ENCODE results near the gene ACTN4.

Gene ACTN4

DNA sequence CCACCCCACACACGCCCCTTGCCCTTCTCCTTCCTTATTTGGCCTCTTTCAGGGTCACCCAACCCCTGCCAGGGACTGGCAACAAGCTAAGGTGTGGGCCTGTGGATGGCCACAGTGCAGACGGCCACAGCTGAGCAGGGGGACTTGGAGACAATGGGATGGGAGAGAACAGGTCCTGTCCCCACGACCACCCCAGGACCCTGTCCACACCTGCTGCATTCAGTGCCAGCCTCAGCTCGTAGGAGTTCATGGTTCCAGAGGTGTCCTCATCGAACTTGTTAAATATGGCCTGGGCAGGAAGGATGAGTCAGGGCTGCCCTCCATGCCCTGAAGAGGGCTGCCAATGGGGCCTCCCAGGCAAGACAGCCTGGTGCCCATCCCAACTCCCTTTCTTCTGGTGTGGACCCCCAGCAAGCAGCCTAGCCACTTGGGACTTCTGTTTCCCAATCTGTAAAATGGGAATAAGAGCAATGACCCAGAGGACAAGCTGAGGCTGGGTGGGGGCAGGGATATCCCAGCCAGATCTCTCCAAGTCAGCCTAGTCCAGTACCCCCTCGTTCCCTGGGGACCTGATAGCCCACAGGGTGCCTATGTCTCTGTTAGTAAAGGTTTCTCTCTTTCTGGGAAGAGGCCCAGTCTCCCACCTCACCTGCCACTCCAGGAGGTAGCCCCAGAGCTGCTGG, 86.2 kb downstream of the ACTN4 start:
- H3K4me3 ChIP-seq (ENCODE audit: low read length) = no peak overlapping the region
- no peak overlapping the region for H3K9ac ChIP-seq (ENCODE audit: low read depth, low read length)
- H3K4me2 ChIP-seq (ENCODE audit: low read length) = no peak overlapping the region
- H3K9me3 ChIP-seq (replicated peaks; ENCODE audit: low read length) = no peaks in the 10 kb centered on the region
- H3K4me1 ChIP-seq (ENCODE audit: control insufficient read depth, insufficient read depth, low read length) = peaks cover 25% of the 10 kb centered on the region
- H3K36me3 ChIP-seq (ENCODE audit: insufficient read depth, low read length) = peaks cover 38% of the 10 kb centered on the region
- H3K27me3 ChIP-seq (ENCODE audit: control insufficient read depth, insufficient read depth, low read length) = no peaks in the 10 kb centered on the region

DNA sequence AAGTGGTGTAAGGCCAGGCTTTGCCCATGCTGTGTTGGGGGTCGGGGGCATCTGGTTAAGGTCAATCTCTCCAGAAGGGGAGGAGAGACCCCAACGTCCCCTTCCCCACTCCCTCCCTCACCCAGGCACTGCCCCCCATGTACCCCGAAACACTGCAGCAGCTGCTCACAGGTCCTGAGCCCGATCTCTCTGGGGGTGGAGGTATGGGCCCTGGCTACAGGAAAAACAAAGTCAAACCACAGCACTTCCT, 86.7 kb downstream of the ACTN4 start:
- no peaks in the 10 kb centered on the region for H3K27me3 ChIP-seq (ENCODE audit: control insufficient read depth, insufficient read depth, low read length)
- H3K36me3 ChIP-seq (ENCODE audit: insufficient read depth, low read length) = peaks cover 35% of the 10 kb centered on the region
- no peak overlapping the region for H3K4me2 ChIP-seq (ENCODE audit: low read length)
- H3K4me1 ChIP-seq (ENCODE audit: control insufficient read depth, insufficient read depth, low read length) = peaks cover 25% of the 10 kb centered on the region
- H3K9me3 ChIP-seq (replicated peaks; ENCODE audit: low read length) = no peaks in the 10 kb centered on the region
- H3K9ac ChIP-seq (ENCODE audit: low read depth, low read length) = no peak overlapping the region
- H3K4me3 ChIP-seq (ENCODE audit: low read length) = no peak overlapping the region

DNA sequence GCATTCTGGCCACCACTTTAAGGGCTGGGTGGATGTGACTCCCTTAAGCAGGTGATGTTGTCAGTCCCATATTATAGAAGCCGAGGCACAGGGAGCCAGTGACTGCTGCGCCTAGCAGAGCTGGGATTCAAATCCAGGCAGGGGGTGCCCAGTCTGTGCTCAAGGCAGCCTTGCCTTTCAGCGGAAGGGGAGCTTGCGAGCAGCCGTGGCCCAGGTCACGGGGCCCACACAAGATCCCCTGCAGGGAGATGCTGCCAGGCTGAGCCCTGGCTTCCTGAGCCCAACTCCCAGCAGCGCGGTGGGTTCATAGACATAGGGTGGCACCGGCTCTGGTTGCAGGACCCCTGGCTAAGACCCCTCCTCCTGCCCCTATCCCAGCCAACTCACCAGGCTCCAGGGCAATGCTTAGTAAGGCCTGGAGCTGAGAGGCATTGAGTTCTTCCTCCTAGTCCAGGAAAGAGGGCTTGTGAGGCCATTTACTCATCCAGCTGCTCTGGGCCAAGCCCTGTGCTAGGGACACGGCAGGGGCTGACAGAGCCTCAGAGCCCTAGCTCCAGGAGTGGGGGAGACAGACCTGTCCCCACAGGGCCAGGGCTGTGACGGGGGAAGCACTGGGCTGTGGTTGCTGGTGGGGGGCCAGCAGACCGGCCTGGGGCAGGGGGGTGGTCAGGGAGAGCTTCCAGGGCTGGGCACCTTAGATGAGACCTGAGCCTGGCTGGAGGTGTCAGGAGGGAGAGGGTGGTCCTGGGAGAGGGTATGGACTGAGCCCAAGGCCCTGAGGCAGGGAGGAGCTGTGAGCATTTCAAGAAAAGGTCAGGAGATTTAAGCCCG, 87.2 kb downstream of the ACTN4 start:
- no peak overlapping the region for H3K4me3 ChIP-seq (ENCODE audit: low read length)
- no peaks in the 10 kb centered on the region for H3K27me3 ChIP-seq (ENCODE audit: control insufficient read depth, insufficient read depth, low read length)
- H3K4me1 ChIP-seq (ENCODE audit: control insufficient read depth, insufficient read depth, low read length) = peaks cover 25% of the 10 kb centered on the region
- H3K9me3 ChIP-seq (replicated peaks; ENCODE audit: low read length) = no peaks in the 10 kb centered on the region
- H3K36me3 ChIP-seq (ENCODE audit: insufficient read depth, low read length) = peaks cover 31% of the 10 kb centered on the region
- H3K9ac ChIP-seq (ENCODE audit: low read depth, low read length) = no peak overlapping the region
- H3K4me2 ChIP-seq (ENCODE audit: low read length) = no peak overlapping the region

DNA sequence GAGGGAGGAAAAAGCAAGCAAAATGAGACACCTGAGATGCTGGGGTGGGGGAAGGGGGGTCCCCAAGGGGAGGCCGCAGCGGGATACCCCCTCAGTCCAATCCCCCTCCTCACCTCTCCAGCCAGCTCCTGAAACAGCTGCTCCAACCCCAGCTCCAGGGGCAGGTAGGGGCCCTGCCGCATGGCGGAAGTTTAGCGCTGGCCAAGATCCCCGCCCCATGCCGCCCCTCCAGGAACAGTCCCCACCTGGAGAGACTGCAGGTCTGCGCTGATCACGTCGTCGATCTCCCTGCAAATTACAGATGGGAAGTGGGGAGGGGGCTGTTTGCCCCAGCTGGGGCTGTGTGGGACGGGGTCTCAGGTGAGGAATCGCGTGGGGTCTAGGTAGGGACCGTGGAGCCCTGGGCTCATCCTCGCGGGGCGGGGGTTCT, 87.8 kb downstream of the ACTN4 start:
- Histone ChIP-seq H3K4me1 (ENCODE audit: control insufficient read depth, insufficient read depth, low read length) (peaks cover 25% of the 10 kb centered on the region), H3K9ac (ENCODE audit: low read depth, low read length) (no peak overlapping the region), H3K27me3 (ENCODE audit: control insufficient read depth, insufficient read depth, low read length) (no peaks in the 10 kb centered on the region), H3K9me3 (replicated peaks; ENCODE audit: low read length) (no peaks in the 10 kb centered on the region), H3K4me2 (ENCODE audit: low read length) (no peak overlapping the region), H3K36me3 (ENCODE audit: insufficient read depth, low read length) (peaks cover 25% of the 10 kb centered on the region), H3K4me3 (ENCODE audit: low read length) (no peak overlapping the region)

DNA sequence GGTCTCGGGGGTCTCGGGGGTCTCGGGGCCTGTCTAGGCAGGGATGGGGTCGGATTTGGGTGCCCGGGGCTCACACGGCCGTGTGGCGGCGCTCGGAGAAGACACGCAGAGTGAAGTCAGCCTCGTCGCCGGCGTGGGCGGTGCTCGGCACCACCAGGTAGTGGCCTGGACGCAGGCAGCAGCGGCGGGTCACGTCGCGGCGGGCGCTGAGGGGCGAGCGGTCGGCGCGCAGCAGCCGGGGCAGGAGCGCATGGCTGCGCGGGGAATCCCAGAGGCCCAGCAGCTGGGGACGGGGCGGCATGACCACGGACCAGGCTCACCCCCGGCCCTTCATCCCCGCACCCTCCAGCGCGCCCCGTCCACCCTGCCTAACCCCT, 88.6 kb downstream of the ACTN4 start:
- Histone ChIP-seq H3K4me1 (ENCODE audit: control insufficient read depth, insufficient read depth, low read length) (peaks cover 25% of the 10 kb centered on the region), H3K27me3 (ENCODE audit: control insufficient read depth, insufficient read depth, low read length) (no peaks in the 10 kb centered on the region), H3K9ac (ENCODE audit: low read depth, low read length) (no peak overlapping the region), H3K4me3 (ENCODE audit: low read length) (peak overlapping the region; percentile 57), H3K36me3 (ENCODE audit: insufficient read depth, low read length) (peaks cover 17% of the 10 kb centered on the region), H3K4me2 (ENCODE audit: low read length) (peak overlapping the region; percentile 78), H3K9me3 (replicated peaks; ENCODE audit: low read length) (no peaks in the 10 kb centered on the region)

DNA sequence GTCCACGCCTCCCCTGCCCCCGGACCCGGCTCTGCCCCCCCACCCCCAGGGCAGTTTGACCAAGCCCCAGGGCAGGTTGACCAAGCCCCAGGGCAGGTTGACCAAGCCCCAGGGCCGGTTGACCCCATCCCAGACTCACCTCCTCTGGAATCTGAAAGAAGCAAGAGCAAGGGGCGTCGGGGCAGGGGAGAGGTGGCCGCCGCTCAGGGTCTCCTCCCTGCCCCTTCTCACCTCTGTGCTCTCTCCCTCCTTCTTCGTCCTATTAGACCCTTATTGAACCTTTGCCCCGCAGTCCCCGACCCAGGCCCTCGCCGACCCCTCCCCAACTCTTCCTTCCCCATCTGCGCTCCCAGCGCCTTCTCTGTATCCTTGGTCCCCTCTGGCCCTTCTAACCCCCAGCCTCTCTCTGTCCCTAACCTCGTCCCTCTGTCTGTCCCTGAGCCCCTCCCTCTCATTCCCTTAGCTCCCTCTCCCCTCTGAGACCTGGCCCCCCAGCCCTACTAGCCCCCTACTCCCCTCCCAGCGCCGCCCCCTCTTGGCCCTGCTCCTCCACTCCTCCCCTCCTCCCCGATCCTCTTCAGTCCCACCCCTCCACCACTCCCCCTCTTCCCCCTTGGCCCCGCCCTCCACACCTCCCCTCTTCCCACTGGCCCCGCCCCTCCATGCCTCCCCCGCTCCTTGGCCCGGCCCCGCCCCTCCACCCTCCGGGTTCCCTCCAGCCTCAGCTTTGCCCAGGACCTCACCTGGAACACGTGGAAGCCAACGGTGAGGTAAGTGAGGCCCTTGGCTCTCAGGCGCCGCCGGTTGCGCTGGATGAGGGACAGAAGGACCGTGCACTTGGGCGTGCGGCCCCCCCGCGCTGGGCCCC, 89.2 kb downstream of the ACTN4 start:
- Histone ChIP-seq H3K9ac (ENCODE audit: low read depth, low read length) (no peak overlapping the region), H3K9me3 (replicated peaks; ENCODE audit: low read length) (no peaks in the 10 kb centered on the region), H3K4me1 (ENCODE audit: control insufficient read depth, insufficient read depth, low read length) (peaks cover 25% of the 10 kb centered on the region), H3K27me3 (ENCODE audit: control insufficient read depth, insufficient read depth, low read length) (no peaks in the 10 kb centered on the region), H3K36me3 (ENCODE audit: insufficient read depth, low read length) (peaks cover 11% of the 10 kb centered on the region), H3K4me2 (ENCODE audit: low read length) (peak overlapping the region; percentile 78), H3K4me3 (ENCODE audit: low read length) (no peak overlapping the region)

DNA sequence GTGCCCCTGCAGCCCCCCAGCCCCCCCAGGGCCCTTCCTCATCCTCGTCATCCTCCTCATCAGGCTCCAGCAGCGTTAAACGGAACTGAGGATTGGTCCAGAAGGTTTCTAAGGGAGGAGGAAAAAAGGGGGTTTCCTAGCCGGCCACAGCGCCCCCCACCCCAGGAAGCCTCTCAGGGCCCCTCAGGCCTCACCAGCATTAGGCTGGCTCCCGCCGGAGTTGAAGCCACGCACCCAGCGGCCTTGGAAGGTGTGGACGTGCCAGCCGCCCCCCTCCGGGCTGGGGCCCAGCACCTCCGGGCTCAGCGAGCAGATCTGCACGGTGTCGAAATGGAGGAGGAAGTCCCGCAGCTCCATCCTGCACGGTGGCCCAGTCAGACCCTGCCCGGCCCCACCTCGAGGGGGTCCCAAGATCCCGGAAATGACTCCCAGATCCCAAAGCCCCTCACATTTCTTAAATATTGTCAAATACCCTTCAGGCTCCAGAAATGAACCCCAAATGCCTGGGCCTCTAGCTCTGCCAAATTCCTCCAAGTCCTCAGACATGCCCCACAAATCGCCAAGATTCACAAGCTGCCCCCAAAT, 89.9 kb downstream of the ACTN4 start:
- Histone ChIP-seq H3K4me2 (ENCODE audit: low read length) (no peak overlapping the region), H3K27me3 (ENCODE audit: control insufficient read depth, insufficient read depth, low read length) (no peaks in the 10 kb centered on the region), H3K9me3 (replicated peaks; ENCODE audit: low read length) (no peaks in the 10 kb centered on the region), H3K4me3 (ENCODE audit: low read length) (no peak overlapping the region), H3K9ac (ENCODE audit: low read depth, low read length) (no peak overlapping the region), H3K36me3 (ENCODE audit: insufficient read depth, low read length) (peaks cover 4% of the 10 kb centered on the region), H3K4me1 (ENCODE audit: control insufficient read depth, insufficient read depth, low read length) (peaks cover 25% of the 10 kb centered on the region)

DNA sequence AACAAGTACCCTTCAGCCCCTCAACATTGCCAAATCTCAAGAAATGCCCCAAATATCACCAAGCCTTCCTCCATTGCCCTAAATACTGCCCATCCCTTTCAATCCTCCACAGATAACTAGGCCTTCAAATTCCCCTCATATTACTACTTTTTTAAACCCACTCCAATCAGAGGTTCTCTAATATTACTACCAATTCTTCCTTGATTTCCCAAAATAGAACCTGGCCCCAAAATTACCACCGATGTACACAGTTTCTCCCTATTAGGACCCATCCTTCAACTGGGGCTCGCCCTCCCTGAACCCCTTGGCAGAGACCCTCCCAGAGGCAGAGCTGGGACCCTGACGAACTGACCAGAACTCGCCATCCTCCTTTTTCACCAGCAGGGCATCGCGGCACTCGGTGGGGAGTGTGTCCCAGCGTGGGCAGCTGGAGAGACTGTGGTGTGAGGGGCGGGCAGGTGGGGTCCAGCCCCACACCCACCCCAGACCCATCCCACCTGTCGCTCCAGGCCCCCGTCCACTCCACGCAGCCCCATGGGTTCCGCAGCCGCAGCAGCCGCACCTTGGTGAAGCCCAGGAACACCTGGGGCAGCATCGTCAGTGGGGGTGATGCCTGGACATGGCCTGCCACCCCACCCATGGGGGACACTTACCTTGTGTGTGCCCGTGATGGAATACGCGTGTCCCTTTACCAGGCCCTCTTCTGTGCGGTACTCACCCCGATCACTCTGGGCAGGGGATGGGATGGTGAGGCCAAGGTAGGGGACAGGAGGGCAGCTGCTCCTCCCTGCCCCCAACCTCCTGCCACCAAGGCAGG, 90.7 kb downstream of the ACTN4 start:
- Histone ChIP-seq H3K9me3 (replicated peaks; ENCODE audit: low read length) (no peaks in the 10 kb centered on the region), H3K36me3 (ENCODE audit: insufficient read depth, low read length) (no peaks in the 10 kb centered on the region), H3K27me3 (ENCODE audit: control insufficient read depth, insufficient read depth, low read length) (no peaks in the 10 kb centered on the region), H3K4me2 (ENCODE audit: low read length) (no peak overlapping the region), H3K4me3 (ENCODE audit: low read length) (no peak overlapping the region), H3K9ac (ENCODE audit: low read depth, low read length) (no peak overlapping the region), H3K4me1 (ENCODE audit: control insufficient read depth, insufficient read depth, low read length) (peaks cover 22% of the 10 kb centered on the region)

DNA sequence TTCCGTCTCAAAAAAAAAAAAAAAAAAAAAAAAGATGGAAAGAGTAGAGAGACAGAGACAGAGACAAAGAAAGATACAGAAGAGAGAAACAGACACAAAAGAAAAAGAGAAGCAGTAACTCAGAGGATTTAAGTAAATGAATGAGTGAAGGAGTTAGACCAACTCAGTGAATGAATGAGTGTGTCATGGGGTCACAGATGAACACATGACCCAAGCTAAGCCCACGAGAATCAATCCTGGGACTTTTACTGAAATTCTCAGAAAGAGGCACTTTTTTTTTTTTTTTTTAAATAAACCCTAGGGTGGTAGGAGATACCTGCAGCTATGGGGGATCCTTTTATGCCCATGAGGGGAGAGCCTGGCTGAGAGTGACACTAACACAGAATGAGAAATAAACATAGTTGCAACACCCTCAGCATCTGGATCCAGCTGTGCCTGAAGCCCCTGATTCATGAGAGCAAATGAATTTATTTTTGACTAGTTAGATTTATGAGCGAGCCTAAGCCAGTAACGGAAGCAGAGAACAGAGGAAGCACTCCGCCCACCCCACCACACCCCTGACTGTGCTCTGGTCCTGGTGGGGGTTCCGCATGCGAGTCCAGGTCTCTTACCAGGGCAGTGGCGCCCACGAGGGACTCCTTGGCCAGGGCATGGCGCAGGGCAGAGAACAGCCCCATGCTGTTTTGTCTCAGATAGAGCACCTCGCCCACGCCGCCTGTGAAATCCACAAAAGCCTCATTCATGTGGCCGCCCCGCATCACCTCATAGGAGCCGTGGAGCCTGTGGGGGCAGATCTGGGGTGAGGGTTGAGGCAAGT, 92.2 kb downstream of the ACTN4 start:
- peaks cover 8% of the 10 kb centered on the region for H3K4me1 ChIP-seq (ENCODE audit: control insufficient read depth, insufficient read depth, low read length)
- no peaks in the 10 kb centered on the region for H3K9me3 ChIP-seq (replicated peaks; ENCODE audit: low read length)
- H3K4me2 ChIP-seq (ENCODE audit: low read length) = no peak overlapping the region
- H3K36me3 ChIP-seq (ENCODE audit: insufficient read depth, low read length) = no peaks in the 10 kb centered on the region
- no peaks in the 10 kb centered on the region for H3K27me3 ChIP-seq (ENCODE audit: control insufficient read depth, insufficient read depth, low read length)
- H3K4me3 ChIP-seq (ENCODE audit: low read length) = no peak overlapping the region
- H3K9ac ChIP-seq (ENCODE audit: low read depth, low read length) = no peak overlapping the region

DNA sequence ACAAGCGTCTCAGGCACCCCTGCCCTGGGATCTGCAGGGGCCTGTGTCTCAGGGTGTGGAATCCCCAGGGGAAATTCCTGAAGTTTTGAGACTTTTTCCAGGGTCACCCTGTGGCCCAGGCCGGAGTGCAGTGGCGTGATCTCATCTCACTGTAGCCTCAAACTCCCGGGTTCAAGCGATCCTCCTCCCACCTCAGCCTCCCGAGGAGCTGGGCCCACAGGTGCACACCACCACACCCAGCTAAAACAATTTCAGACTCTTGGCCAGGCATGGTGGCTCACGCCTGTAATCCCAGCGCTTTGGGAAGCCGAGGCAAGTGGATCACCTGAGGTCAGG, 92.8 kb downstream of the ACTN4 start:
- Histone ChIP-seq H3K9ac (ENCODE audit: low read depth, low read length) (no peak overlapping the region), H3K4me1 (ENCODE audit: control insufficient read depth, insufficient read depth, low read length) (peaks cover 2% of the 10 kb centered on the region), H3K4me2 (ENCODE audit: low read length) (no peak overlapping the region), H3K4me3 (ENCODE audit: low read length) (no peak overlapping the region), H3K36me3 (ENCODE audit: insufficient read depth, low read length) (no peaks in the 10 kb centered on the region), H3K9me3 (replicated peaks; ENCODE audit: low read length) (no peaks in the 10 kb centered on the region), H3K27me3 (ENCODE audit: control insufficient read depth, insufficient read depth, low read length) (no peaks in the 10 kb centered on the region)
